ENCODE results near the gene RALGAPA2.
A peak's percentile ranks its signal among the peaks of the same experiment; 100 is the strongest.

RALGAPA2 gene

GRCh38 chr20:20712474-20713243, at the start of gene RALGAPA2:
TSS of gene RALGAPA2 (minus strand) at chr20:20712644. CDS start at chr20:20712480, 164 bp downstream.
- Mint-ChIP-seq H3K27ac (peak within 1 kb of the TSS; percentile 93), H3K9me3 (no peaks in the 10 kb centered on the region), H3K27me3 (no peaks in the 10 kb centered on the region), H3K4me3 (peak within 1 kb of the TSS; percentile 85), H3K36me3 (ENCODE audit: low read depth) (peaks cover 8% of the 10 kb centered on the region), H3K4me1 (peaks cover 31% of the 10 kb centered on the region)
- DNase-seq (peak; percentile 95), ATAC-seq (peak; percentile 97)

- peaks cover 9% of the 10 kb centered on the region for H3K27me3 Mint-ChIP-seq
Measured at GRCh38 chr20:20761301-20761700, 48.9 kb upstream of the RALGAPA2 start.

GRCh38 chr20:20759132-20759531, 46.7 kb upstream of the RALGAPA2 start:
- no peak for ATAC-seq
- Mint-ChIP-seq H3K4me1 (peaks cover 4% of the 10 kb centered on the region), H3K27ac (no peak overlapping the region), H3K4me3 (no peak overlapping the region), H3K27me3 (peaks cover 9% of the 10 kb centered on the region), H3K36me3 (ENCODE audit: low read depth) (no peaks in the 10 kb centered on the region), H3K9me3 (no peaks in the 10 kb centered on the region)
- DNase-seq, result no peak

More at GRCh38 chr20:20761301-20761700, 48.9 kb upstream of the RALGAPA2 start:
- no peaks in the 10 kb centered on the region for H3K36me3 Mint-ChIP-seq (ENCODE audit: low read depth)
- DNase-seq (no peak), ATAC-seq (no peak)
- H3K9me3 Mint-ChIP-seq, result no peaks in the 10 kb centered on the region
- H3K4me1 Mint-ChIP-seq, result no peaks in the 10 kb centered on the region
- no peak overlapping the region for H3K4me3 Mint-ChIP-seq
- no peak overlapping the region for H3K27ac Mint-ChIP-seq

- Mint-ChIP-seq H3K27me3 (peaks cover 12% of the 10 kb centered on the region), H3K4me1 (peaks cover 4% of the 10 kb centered on the region), H3K36me3 (ENCODE audit: low read depth) (no peaks in the 10 kb centered on the region), H3K9me3 (no peaks in the 10 kb centered on the region), H3K4me3 (no peak overlapping the region), H3K27ac (no peak overlapping the region)
- no peak for ATAC-seq
- no peak for DNase-seq
Measured at GRCh38 chr20:20755674-20756319, 43.4 kb upstream of the RALGAPA2 start.

GRCh38 chr20:20755231-20755630, 42.8 kb upstream of the RALGAPA2 start:
- ATAC-seq, result no peak
- Mint-ChIP-seq H3K27me3 (peaks cover 11% of the 10 kb centered on the region), H3K27ac (no peak overlapping the region)

GRCh38 chr20:20754714-20755113, 42.3 kb upstream of the RALGAPA2 start:
- Mint-ChIP-seq H3K27ac (no peak overlapping the region), H3K4me1 (peaks cover 4% of the 10 kb centered on the region), H3K9me3 (peaks cover 2% of the 10 kb centered on the region), H3K27me3 (peaks cover 11% of the 10 kb centered on the region), H3K36me3 (ENCODE audit: low read depth) (no peaks in the 10 kb centered on the region), H3K4me3 (no peak overlapping the region)
- DNase-seq (no peak), ATAC-seq (no peak)

More at GRCh38 chr20:20755231-20755630, 42.8 kb upstream of the RALGAPA2 start:
- H3K36me3 Mint-ChIP-seq (ENCODE audit: low read depth), result no peaks in the 10 kb centered on the region
- no peaks in the 10 kb centered on the region for H3K9me3 Mint-ChIP-seq
- H3K4me3 Mint-ChIP-seq, result no peak overlapping the region
- DNase-seq, result no peak
- peaks cover 4% of the 10 kb centered on the region for H3K4me1 Mint-ChIP-seq

- H3K4me3 Mint-ChIP-seq, result no peak overlapping the region
- ATAC-seq (no peak), DNase-seq (no peak)
- H3K27me3 Mint-ChIP-seq, result peaks cover 11% of the 10 kb centered on the region
- H3K4me1 Mint-ChIP-seq, result peaks cover 4% of the 10 kb centered on the region
- no peak overlapping the region for H3K27ac Mint-ChIP-seq
- peaks cover 6% of the 10 kb centered on the region for H3K36me3 Mint-ChIP-seq (ENCODE audit: low read depth)
- H3K9me3 Mint-ChIP-seq, result peaks cover 11% of the 10 kb centered on the region
Measured at GRCh38 chr20:20752712-20753111, 40.3 kb upstream of the RALGAPA2 start.

GRCh38 chr20:20747298-20747697, 34.9 kb upstream of the RALGAPA2 start:
- peaks cover 6% of the 10 kb centered on the region for H3K27me3 Mint-ChIP-seq
- peaks cover 6% of the 10 kb centered on the region for H3K36me3 Mint-ChIP-seq (ENCODE audit: low read depth)
- peaks cover 1% of the 10 kb centered on the region for H3K4me1 Mint-ChIP-seq
- ATAC-seq, result no peak
- no peak overlapping the region for H3K27ac Mint-ChIP-seq
- DNase-seq, result no peak
- H3K4me3 Mint-ChIP-seq, result no peak overlapping the region
- peaks cover 11% of the 10 kb centered on the region for H3K9me3 Mint-ChIP-seq

- no peak for DNase-seq
- no peak overlapping the region for H3K27ac Mint-ChIP-seq
Measured at GRCh38 chr20:20744170-20744725, 31.8 kb upstream of the RALGAPA2 start.

GRCh38 chr20:20743511-20744169, 31.2 kb upstream of the RALGAPA2 start:
- peaks cover under 1% of the 10 kb centered on the region for H3K36me3 Mint-ChIP-seq (ENCODE audit: low read depth)
- H3K4me1 Mint-ChIP-seq, result peaks cover 1% of the 10 kb centered on the region
- H3K27me3 Mint-ChIP-seq, result peaks cover 6% of the 10 kb centered on the region
- no peak overlapping the region for H3K27ac Mint-ChIP-seq
- H3K4me3 Mint-ChIP-seq, result no peak overlapping the region
- H3K9me3 Mint-ChIP-seq, result peaks cover under 1% of the 10 kb centered on the region
- no peak for DNase-seq
- ATAC-seq, result no peak

More at GRCh38 chr20:20744170-20744725, 31.8 kb upstream of the RALGAPA2 start:
- peaks cover 6% of the 10 kb centered on the region for H3K36me3 Mint-ChIP-seq (ENCODE audit: low read depth)
- peaks cover 6% of the 10 kb centered on the region for H3K27me3 Mint-ChIP-seq
- H3K9me3 Mint-ChIP-seq, result peaks cover 6% of the 10 kb centered on the region
- no peak for ATAC-seq
- peaks cover 1% of the 10 kb centered on the region for H3K4me1 Mint-ChIP-seq
- H3K4me3 Mint-ChIP-seq, result no peak overlapping the region

GRCh38 chr20:20741087-20742045, 28.9 kb upstream of the RALGAPA2 start:
- DNase-seq (no peak), ATAC-seq (no peak)
- peaks cover 11% of the 10 kb centered on the region for H3K4me1 Mint-ChIP-seq
- no peak overlapping the region for H3K27ac Mint-ChIP-seq
- H3K9me3 Mint-ChIP-seq, result no peaks in the 10 kb centered on the region
- H3K4me3 Mint-ChIP-seq, result no peak overlapping the region
- H3K36me3 Mint-ChIP-seq (ENCODE audit: low read depth), result no peaks in the 10 kb centered on the region
- peaks cover 6% of the 10 kb centered on the region for H3K27me3 Mint-ChIP-seq

GRCh38 chr20:20740541-20740940, 28.1 kb upstream of the RALGAPA2 start:
- H3K4me1 Mint-ChIP-seq, result peaks cover 13% of the 10 kb centered on the region
- H3K4me3 Mint-ChIP-seq, result no peak overlapping the region
- ATAC-seq, result no peak
- no peaks in the 10 kb centered on the region for H3K36me3 Mint-ChIP-seq (ENCODE audit: low read depth)
- H3K27ac Mint-ChIP-seq, result no peak overlapping the region
- no peaks in the 10 kb centered on the region for H3K9me3 Mint-ChIP-seq
- DNase-seq, result no peak
- H3K27me3 Mint-ChIP-seq, result peaks cover 6% of the 10 kb centered on the region

- no peaks in the 10 kb centered on the region for H3K9me3 Mint-ChIP-seq
- H3K36me3 Mint-ChIP-seq (ENCODE audit: low read depth), result no peaks in the 10 kb centered on the region
- no peak for DNase-seq
- peaks cover 5% of the 10 kb centered on the region for H3K27me3 Mint-ChIP-seq
- ATAC-seq, result no peak
- no peak overlapping the region for H3K27ac Mint-ChIP-seq
- H3K4me3 Mint-ChIP-seq, result no peak overlapping the region
- peaks cover 41% of the 10 kb centered on the region for H3K4me1 Mint-ChIP-seq
Measured at GRCh38 chr20:20737158-20737557, 24.7 kb upstream of the RALGAPA2 start.

GRCh38 chr20:20736303-20736702, 23.9 kb upstream of the RALGAPA2 start:
- H3K27me3 Mint-ChIP-seq, result peaks cover 2% of the 10 kb centered on the region
- no peaks in the 10 kb centered on the region for H3K9me3 Mint-ChIP-seq
- peaks cover 47% of the 10 kb centered on the region for H3K4me1 Mint-ChIP-seq
- no peak for DNase-seq
- no peak overlapping the region for H3K27ac Mint-ChIP-seq
- ATAC-seq, result no peak
- H3K36me3 Mint-ChIP-seq (ENCODE audit: low read depth), result no peaks in the 10 kb centered on the region
- H3K4me3 Mint-ChIP-seq, result no peak overlapping the region
